Aorta (tissue), 5 donors: Measurements from ENCODE around the gene TMEM231. TPM values are rescaled to one million over a fixed set of nuclear protein-coding genes. Genes with fewer than 3 reads are reported as not detected.
A peak's percentile ranks its signal among the peaks of the same experiment; 100 is the strongest.

Experiments used
- ATAC-seq: fragments of 200-7000 bp; cut with Tn5 transposase; one replicate; pipeline ENCODE4 v1.9.1; 2022; ENCODE audit warnings: moderate library complexity; ENCODE audit not compliant: low FRiP score
- DNase-seq, 2 donors: peaks; one replicate each; pipeline ENCODE4 v3.0.0-alpha.2; 2020
- H3K27ac ChIP-seq, 2 donors: one replicate each; pipeline ENCODE4 v1.5.1; 2013; ENCODE audit warnings: low read length in 2 of 2, mild to moderate bottlenecking in 2 of 2, moderate library complexity in 2 of 2, control low read depth in 1 of 2, inconsistent platforms in 1 of 2, low read depth in 1 of 2
- H3K27me3 ChIP-seq, 2 donors: one replicate each; pipeline ENCODE4 v1.6.1; 2013; ENCODE audit warnings: control low read depth in 1 of 2, low read length in 1 of 2, mild to moderate bottlenecking in 1 of 2, moderate library complexity in 1 of 2; ENCODE audit not compliant: insufficient read depth in 2 of 2, control insufficient read depth in 1 of 2
- H3K36me3 ChIP-seq, 2 donors: one replicate each; pipeline ENCODE4 v1.6.1; 2013; ENCODE audit warnings: control low read depth in 1 of 2, low read length in 1 of 2, mild to moderate bottlenecking in 1 of 2; ENCODE audit not compliant: insufficient read depth in 2 of 2, control insufficient read depth in 1 of 2
- H3K4me1 ChIP-seq, 2 donors: one replicate each; pipeline ENCODE4 v1.6.1; 2013; ENCODE audit warnings: low read length in 2 of 2, control low read depth in 1 of 2, mild to moderate bottlenecking in 1 of 2, moderate library complexity in 1 of 2; ENCODE audit not compliant: insufficient read depth in 2 of 2, control insufficient read depth in 1 of 2
- H3K4me3 ChIP-seq, 2 donors: one replicate each; pipeline ENCODE4 v1.5.1; 2013; ENCODE audit warnings: low read length in 2 of 2, control low read depth in 1 of 2, mild to moderate bottlenecking in 1 of 2
- H3K9me3 ChIP-seq: one replicate; pipeline ENCODE4 v1.6.1; 2013; ENCODE audit warnings: mild to moderate bottlenecking, low read length; ENCODE audit not compliant: control insufficient read depth
- WGBS, 2 donors: extraction: QIAGEN DNeasy Blood & Tissue Kit; methylation state at CpG; one replicate each; pipeline ENCODE4 v1.1.7; 2013; 5-methylcytosine and 5-hydroxymethylcytosine counted together
- intact Hi-C, 2 donors: fragments of 100-400 bp; cut with DNase I; formaldehyde crosslinking; loops; one replicate each; pipeline versions ENCODE4 v1.14.2 to v1.15.0; 2022
- polyA plus RNA-seq, 2 donors: library from polyadenylated mRNA; stranded (reverse); fragments of 200-250 nt; gene quantifications; one replicate each; pipeline ENCODE4 v1.2.3, GENCODE V29; 2013
- total RNA-seq, 2 donors: library from RNA; stranded (reverse); fragmentation: NEBNext Ultra II Directional; extraction: Animal tissue kit (Norgen Biotek cat#: 25700); gene quantifications; one replicate each; pipeline ENCODE4 v1.2.1, GENCODE V29; 2021
- donor health status: healthy with polysubstance abuse.
- donor health status: Bipolar disorder and iron deficiency.
- donor health status: DM: no; HTN: no; CAD: no.
- donor health status: DM: no; HTN: no; CAD: no.
- donor health status: DM: yes; HTN: yes; CAD: no.

TMEM231 gene
- total and polyA plus RNA-seq, 4 donors, result 2.3 to 11.0 (median 8.5) TPM

DNA sequence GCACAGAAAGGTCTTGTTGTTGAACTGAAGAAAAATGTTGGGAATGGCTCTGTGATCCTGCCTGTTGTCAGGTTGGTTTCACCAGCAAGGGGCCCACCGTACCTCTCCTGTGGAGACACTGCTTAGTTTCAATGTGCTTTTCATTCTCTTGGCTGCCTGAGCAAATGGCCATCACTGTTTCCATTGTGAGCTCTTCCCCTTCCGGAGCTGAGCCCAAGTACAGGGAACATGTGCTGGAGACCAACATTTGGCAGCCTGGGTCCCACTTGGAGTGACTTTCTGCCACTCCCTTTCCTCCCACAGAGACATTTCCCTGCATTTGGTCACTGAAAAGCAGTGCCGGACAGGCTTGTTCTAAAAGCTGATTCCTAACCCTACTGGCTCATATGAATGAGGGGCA lies 33.3 kb upstream of the TMEM231 start:
- Histone ChIP-seq H3K4me1 (no peaks in the 10 kb centered on the region), H3K9me3 (no peaks in the 10 kb centered on the region), H3K27me3 (no peaks in the 10 kb centered on the region), H3K36me3 (peaks cover 0 to 2% of the 10 kb centered on the region in 2 donors), H3K27ac (peak overlapping the region in 1 of 2 donors; percentile 87), H3K4me3 (no peak overlapping the region)
- ATAC-seq (peak; percentile 78), DNase-seq (peak in 1 of 2 donors; percentile 71)
- intact Hi-C loops, result no loop called here
- 3 to 7% methylated on average over 3 of the region's 3 CpGs for WGBS, 2 donors

DNA sequence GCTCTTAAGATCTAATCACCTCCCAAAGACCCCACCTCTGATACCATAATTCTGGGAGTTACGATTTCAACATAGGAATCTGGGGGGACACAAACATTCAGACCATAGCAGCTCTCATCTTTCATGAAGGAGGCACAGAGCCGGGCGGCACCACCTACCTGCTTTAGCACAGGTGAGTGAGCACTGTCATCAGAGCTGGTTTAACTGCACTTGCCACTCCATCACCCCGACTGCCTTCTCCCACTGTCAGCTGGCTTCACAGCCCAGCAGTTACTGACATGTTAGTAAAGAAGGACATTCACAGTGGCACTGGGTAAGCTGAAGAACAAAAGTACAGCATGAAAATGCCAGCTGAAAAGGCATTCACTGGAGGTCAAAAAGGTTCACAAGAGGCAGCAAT lies 32.7 kb upstream of the TMEM231 start:
- intact Hi-C loops, result no loop called here
- peak overlapping the region in 1 of 2 donors; percentile 31 for H3K27ac ChIP-seq

DNA sequence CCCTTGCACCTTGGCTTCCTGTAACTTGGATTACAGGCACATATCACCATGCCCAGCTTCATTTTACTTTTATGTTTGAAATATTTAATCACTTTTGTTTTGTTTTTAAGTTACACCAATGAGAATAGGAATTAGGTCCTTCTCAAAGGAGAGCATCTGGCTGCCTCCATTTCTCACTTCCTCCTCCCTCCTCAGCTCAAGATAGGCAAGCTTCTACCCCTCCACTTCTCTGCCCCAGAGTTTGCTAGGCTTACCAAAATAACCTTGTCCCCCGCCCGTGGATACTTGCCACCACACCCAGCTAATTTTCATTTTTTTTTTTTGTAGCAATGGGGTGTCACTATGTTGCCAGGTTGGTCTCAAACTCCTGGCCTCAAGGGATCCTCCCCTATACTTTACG lies 28.1 kb upstream of the TMEM231 start:
- Histone ChIP-seq H3K4me3 (no peak overlapping the region), H3K27ac (no peak overlapping the region), H3K27me3 (no peaks in the 10 kb centered on the region), H3K9me3 (no peaks in the 10 kb centered on the region), H3K4me1 (no peaks in the 10 kb centered on the region), H3K36me3 (peaks cover 2% of the 10 kb centered on the region in 2 donors)
- WGBS, 2 donors, result 69 to 73% methylated on average over 3 of the region's 3 CpGs
- intact Hi-C loops, result no loop called here
- ATAC-seq, result no peak
- DNase-seq, result no peak

More for the DNA sequence above, 32.7 kb upstream of the TMEM231 start:
- ATAC-seq (no peak), DNase-seq (no peak)
- peaks cover 0 to 2% of the 10 kb centered on the region in 2 donors for H3K36me3 ChIP-seq
- WGBS, 2 donors, result 88 to 90% methylated on average over 4 of the region's 4 CpGs
- no peaks in the 10 kb centered on the region for H3K9me3 ChIP-seq
- H3K4me3 ChIP-seq, result no peak overlapping the region
- H3K27me3 ChIP-seq, result no peaks in the 10 kb centered on the region
- H3K4me1 ChIP-seq, result no peaks in the 10 kb centered on the region

DNA sequence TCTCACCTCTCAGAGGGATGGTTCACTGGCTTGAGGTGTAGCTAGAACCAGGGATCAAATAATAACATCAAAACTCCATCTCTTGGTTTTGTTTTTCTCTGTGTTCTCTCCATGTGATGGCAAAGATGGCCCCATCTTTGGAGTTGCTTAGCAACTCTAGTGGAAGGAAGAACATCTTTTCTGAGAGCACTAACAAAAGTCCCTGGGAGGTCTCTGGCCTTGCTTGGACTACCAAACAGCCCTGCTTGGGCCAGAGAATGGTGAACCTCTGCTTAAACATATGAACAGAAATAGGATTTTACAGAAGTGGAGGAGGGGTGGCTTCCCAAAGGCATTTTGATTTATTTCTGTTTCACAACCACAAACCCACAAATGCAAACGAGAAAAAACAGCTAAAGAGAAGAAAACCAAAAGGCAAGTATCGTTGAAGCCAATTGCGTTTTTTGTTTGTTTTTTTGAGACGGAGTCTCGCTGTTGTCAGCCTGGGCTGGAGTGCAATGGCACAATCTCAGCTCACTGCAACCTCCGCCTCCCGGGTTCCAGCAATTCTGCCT lies 23.3 kb upstream of the TMEM231 start:
- Histone ChIP-seq H3K27me3 (no peaks in the 10 kb centered on the region), H3K4me3 (no peak overlapping the region), H3K9me3 (no peaks in the 10 kb centered on the region), H3K36me3 (peaks cover 2 to 5% of the 10 kb centered on the region in 2 donors), H3K27ac (no peak overlapping the region), H3K4me1 (no peaks in the 10 kb centered on the region)
- intact Hi-C loops, result no loop called here
- no peak for ATAC-seq
- no peak for DNase-seq
- WGBS, 2 donors, result 89 to 93% methylated on average over 7 of the region's 7 CpGs

DNA sequence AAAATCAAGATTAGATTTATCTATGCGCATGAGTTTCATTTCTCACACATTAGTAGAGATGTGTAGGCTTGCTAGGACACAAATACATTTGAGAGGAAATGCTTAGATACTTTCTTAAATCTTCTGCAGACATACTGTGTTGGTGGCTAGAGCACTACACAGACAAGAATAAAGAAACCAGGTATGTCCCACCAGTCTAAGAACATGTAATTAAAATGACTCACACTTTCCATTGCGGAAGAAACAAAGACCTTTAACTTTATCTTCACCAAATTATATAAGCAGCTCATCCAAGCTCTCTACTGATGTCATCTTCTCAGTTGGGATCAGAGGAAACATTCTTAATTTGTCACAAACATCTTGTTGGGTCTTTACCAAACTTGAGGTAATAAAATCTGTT lies 22.7 kb upstream of the TMEM231 start:
- no peak for ATAC-seq
- H3K4me1 ChIP-seq, result no peaks in the 10 kb centered on the region
- no peaks in the 10 kb centered on the region for H3K27me3 ChIP-seq
- no peak overlapping the region for H3K4me3 ChIP-seq
- no peak for DNase-seq
- H3K27ac ChIP-seq, result no peak overlapping the region
- intact Hi-C loops, result no loop called here
- no peaks in the 10 kb centered on the region for H3K9me3 ChIP-seq
- peaks cover 2 to 5% of the 10 kb centered on the region in 2 donors for H3K36me3 ChIP-seq
- 92 to 95% methylated on average over 2 of the region's 2 CpGs for WGBS, 2 donors

DNA sequence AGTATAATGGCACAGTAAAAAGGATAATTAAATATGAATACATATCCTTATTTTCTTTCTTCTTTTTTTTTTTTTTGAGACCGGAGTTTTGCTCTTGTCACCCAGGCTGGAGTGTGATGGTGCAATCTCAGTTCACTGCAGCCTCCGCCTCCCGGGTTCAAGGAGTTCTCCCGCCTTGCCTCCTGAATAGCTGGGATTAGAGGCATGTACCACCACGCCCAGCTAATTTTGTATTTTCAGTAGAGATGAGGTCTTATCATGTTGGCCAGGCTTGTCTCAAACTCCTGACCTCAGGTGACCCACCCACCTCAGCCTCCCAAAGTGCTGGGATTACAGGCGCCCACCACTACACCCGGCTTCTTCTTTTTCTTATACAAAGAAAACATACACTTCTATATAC lies 22.2 kb upstream of the TMEM231 start:
- Histone ChIP-seq H3K4me3 (no peak overlapping the region), H3K4me1 (no peaks in the 10 kb centered on the region), H3K9me3 (no peaks in the 10 kb centered on the region), H3K36me3 (peaks cover 2 to 5% of the 10 kb centered on the region in 2 donors), H3K27ac (no peak overlapping the region), H3K27me3 (no peaks in the 10 kb centered on the region)
- intact Hi-C loops, result no loop called here
- DNase-seq, result no peak
- WGBS, 2 donors, result 90 to 93% methylated on average over 7 of the region's 7 CpGs
- no peak for ATAC-seq

DNA sequence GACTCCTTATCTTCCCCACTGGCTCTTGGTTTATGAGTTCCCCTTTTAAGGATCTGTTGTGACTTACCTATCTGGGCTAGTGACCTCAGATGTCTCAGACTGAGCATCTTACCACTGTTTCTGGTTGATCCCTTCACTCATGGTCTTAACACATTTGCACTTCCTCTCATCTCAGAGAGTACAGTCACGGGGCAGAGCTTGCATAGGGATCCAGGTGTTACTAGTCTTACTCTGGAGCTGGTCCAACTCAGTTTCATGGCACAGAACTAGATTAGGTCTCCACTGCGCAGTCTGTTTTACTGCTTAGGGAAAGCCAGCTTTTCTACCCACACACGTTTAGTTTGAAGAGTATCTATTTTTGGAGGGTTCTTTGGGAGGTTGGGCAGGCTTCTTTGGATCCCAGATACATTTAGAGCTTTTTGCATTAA lies 20.3 kb upstream of the TMEM231 start:
- intact Hi-C loops, result no loop called here
- Histone ChIP-seq H3K27me3 (no peaks in the 10 kb centered on the region), H3K36me3 (peaks cover 5 to 7% of the 10 kb centered on the region in 2 donors), H3K4me3 (no peak overlapping the region), H3K4me1 (peaks cover 0 to 2% of the 10 kb centered on the region in 2 donors), H3K27ac (peak overlapping the region in 1 of 2 donors; percentile 38), H3K9me3 (no peaks in the 10 kb centered on the region)
- ATAC-seq (no peak), DNase-seq (no peak)
- 5 to 8% methylated on average over 3 of the region's 3 CpGs for WGBS, 2 donors

DNA sequence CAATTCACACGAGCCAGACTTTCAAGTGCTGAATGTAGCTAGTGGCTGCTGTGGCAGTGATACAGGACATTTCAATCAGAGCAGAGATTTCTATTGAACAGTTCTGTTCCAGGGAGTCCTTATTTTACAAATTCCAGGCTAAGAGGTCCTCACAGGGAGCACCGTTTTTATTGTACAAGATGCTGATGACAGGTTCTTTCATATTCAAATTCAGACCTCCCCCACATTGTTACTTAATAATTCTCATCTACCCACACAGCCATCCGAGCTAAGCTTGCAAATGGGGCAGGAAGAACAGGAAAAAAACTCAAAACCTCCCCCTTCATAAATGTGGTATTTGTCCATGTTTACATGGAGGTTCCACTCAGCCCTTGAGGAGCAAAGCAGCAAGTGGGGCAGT lies 19.9 kb upstream of the TMEM231 start:
- intact Hi-C loops, result no loop called here
- Histone ChIP-seq H3K4me1 (peaks cover 0 to 2% of the 10 kb centered on the region in 2 donors), H3K4me3 (no peak overlapping the region), H3K27ac (peak overlapping the region in 1 of 2 donors; percentile 38), H3K9me3 (no peaks in the 10 kb centered on the region), H3K27me3 (no peaks in the 10 kb centered on the region), H3K36me3 (peaks cover 5 to 7% of the 10 kb centered on the region in 2 donors)
- no peak for ATAC-seq
- WGBS, 2 donors, result 17 to 23% methylated on average over 3 of the region's 3 CpGs
- no peak for DNase-seq

DNA sequence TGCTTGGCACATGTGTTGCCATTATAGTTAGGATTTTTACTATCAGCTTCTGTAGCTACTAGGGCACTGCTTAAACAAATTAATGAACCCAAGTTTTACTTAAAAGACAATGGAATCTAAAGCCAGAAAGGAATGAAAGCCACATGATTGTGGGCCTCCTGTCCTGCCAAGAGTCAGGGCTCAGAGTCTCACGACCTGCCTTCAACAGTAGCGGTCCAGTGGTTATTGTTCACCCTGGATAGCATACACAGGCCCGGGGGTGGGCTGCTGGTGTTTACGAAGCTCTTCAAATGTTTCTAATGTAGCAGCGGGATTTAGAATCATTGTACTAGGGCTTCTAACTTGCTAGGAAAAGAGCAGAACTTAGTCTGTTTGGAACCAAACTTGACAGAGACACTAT lies 17.9 kb upstream of the TMEM231 start:
- Histone ChIP-seq H3K4me1 (peaks cover 0 to 2% of the 10 kb centered on the region in 2 donors), H3K4me3 (no peak overlapping the region), H3K27me3 (no peaks in the 10 kb centered on the region), H3K27ac (no peak overlapping the region), H3K36me3 (peaks cover 6 to 7% of the 10 kb centered on the region in 2 donors), H3K9me3 (no peaks in the 10 kb centered on the region)
- intact Hi-C loops, result no loop called here
- DNase-seq, result no peak
- 71 to 73% methylated on average over 5 of the region's 5 CpGs for WGBS, 2 donors
- ATAC-seq, result no peak
